Mammary epithelial cell (primary cell): ENCODE data around the gene TCF20.

Source experiments
- CTCF ChIP-seq, 2 donors: IDR thresholded peaks in 1 of 2; conservative IDR thresholded peaks in 1 of 2; 2 replicates each; pipeline ENCODE4 v1.5.1; 2011 to 2012; ENCODE audit warnings: inconsistent platforms in 2 of 2, low read length in 2 of 2, mild to moderate bottlenecking in 2 of 2, control low read depth in 1 of 2, low read depth in 1 of 2; ENCODE audit not compliant: insufficient read depth in 1 of 2; ENCODE audit errors: extremely low read depth in 1 of 2
- EZH2 ChIP-seq: IDR thresholded peaks from 2 replicates; pipeline ENCODE4 v1.6.1; 2012; ENCODE audit warnings: low read length, inconsistent platforms, borderline replicate concordance

DNA sequence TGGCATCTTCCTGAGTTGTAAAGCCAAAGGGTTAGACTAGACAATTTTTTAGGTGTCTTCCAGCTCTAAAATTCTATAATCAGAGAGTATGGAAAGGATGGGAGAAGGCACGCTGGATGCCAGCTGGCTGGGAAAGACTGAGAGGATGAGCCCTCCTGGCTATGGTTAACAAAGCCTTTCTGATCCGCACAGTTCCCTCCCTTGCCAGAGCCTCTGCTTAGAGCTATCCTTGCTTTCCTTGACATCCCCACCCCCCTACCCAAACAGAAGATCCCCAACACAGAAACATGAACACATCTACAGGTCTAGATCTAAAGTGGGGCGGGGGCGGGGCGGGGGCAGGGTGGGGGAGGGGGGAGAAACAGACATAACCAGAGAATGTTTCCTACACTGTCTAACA lies 6.5 kb downstream of the TCF20 start:
- TF ChIP-seq CTCF (conservative IDR thresholded peaks at IDR 0.05 in 1 of 2, IDR thresholded peaks at IDR 0.05 in 1 of 2; ENCODE audit: extremely low read depth in 1 of 2, insufficient read depth in 1 of 2, low read depth in 1 of 2, low read length in 2 of 2) (no peak), EZH2 (no peak)
